Tibial nerve (tissue), 3 donors: ENCODE measurements around the gene MYRIP.

ENCODE experiments used
- CTCF ChIP-seq, 5 experiments: fragments of 200-600 bp in 3 of 5; fragments of 450-650 bp in 2 of 5; sonication (generic) in 3 of 5; IDR thresholded peaks; one replicate each; pipeline ENCODE4 v1.5.1; 2016 to 2019; ENCODE audit warnings: antibody characterized with exemption in 5 of 5, mild to moderate bottlenecking in 3 of 5, moderate library complexity in 2 of 5
- POLR2A ChIP-seq, 2 donors: fragments of 450-650 bp; IDR thresholded peaks; one replicate each; pipeline ENCODE4 v1.6.1; 2017; ENCODE audit warnings: antibody characterized with exemption in 2 of 2, mild to moderate bottlenecking in 2 of 2, moderate library complexity in 2 of 2

DNA sequence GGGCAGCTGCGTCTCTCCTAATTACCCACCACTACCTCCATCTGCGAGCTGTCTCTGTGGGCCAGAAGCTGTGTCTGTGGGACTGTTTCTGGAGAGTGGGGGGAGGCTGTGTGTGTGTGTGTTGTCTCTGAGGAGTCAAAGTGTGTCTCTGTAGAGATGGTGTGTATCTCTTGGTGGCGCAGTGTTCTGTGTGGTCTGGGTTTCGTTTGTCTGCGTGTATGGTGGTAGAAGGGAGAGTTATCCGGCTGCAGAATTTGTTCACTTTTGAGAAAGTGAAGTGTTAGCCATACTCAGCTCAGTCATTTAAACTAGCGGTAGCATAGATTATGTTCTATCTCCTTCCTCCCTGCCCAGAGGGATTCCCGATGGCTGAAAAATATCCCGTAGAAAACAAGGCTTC lies 2.2 kb downstream of the MYRIP start:
- TF ChIP-seq POLR2A (IDR thresholded peaks at IDR 0.05): no peak
- no peak for TF ChIP-seq CTCF (IDR thresholded peaks at IDR 0.05)
